GM12873 (cell line): ENCODE results near the gene KLF11.
A peak's percentile ranks its signal among the peaks of the same experiment; 100 is the strongest.

Experiments used
- TF ChIP-seq, protein P1 (sequence below): IDR thresholded peaks from 2 replicates; pipeline ENCODE4 v1.5.1; 2012; ENCODE audit warnings: low read depth, mild to moderate bottlenecking, moderate library complexity, low read length, control low read depth; ENCODE audit not compliant: insufficient read depth; ENCODE audit errors: missing control alignments

KLF11 gene

DNA sequence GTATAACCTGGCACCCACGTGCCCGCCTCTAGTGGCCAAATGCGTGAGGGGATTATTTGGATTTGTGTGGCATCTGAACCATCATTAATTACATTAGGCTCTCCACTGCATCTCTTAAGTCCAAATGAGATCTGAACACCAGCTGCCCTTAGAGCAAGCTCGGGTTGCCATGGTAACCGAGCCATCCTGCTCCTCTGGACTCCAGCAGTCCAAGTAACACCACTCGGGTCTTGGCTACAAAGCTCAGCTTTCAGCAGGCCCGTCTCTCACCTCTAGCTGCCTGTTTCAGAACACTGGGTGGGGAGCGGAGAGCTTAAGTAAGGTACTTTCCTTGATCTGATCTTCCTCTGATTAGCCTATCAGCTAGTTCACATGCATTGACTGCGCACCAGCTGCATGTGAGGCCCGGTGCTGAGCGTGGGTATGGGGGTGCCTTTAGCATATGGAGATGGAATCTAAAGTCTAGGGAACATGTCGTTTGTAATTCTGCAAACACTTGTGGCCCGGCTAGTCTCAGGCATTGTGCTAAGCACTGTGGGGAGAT, 51.0 kb downstream of the KLF11 start:
- TF ChIP-seq, protein P1, sequence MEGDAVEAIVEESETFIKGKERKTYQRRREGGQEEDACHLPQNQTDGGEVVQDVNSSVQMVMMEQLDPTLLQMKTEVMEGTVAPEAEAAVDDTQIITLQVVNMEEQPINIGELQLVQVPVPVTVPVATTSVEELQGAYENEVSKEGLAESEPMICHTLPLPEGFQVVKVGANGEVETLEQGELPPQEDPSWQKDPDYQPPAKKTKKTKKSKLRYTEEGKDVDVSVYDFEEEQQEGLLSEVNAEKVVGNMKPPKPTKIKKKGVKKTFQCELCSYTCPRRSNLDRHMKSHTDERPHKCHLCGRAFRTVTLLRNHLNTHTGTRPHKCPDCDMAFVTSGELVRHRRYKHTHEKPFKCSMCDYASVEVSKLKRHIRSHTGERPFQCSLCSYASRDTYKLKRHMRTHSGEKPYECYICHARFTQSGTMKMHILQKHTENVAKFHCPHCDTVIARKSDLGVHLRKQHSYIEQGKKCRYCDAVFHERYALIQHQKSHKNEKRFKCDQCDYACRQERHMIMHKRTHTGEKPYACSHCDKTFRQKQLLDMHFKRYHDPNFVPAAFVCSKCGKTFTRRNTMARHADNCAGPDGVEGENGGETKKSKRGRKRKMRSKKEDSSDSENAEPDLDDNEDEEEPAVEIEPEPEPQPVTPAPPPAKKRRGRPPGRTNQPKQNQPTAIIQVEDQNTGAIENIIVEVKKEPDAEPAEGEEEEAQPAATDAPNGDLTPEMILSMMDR = no peak

DNA sequence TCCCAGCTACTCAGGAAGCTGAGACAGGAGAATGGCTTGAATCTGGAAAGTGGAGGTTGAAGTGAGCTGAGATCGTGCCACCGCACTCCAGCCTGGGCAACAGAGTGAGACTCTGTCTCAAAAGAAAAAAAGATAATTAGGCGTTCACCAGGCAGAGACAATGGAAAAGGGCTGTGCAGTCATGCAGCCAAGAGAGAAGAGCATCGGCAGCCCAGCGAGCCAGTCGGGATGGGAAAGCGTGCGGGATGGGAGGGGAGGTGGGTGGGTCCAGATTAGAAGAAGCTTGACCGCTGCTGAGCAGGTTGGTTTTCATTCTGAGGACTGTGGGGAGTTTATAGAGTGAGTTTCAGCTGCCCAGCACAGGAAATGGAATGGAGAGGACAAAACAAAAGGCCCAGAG, 51.8 kb downstream of the KLF11 start:
- TF ChIP-seq, protein P1 = no peak

- TF ChIP-seq, protein P1 = no peak
These were observed 53.3 kb downstream of the KLF11 start for GRCh38 chr2:10096641-10097040.

DNA sequence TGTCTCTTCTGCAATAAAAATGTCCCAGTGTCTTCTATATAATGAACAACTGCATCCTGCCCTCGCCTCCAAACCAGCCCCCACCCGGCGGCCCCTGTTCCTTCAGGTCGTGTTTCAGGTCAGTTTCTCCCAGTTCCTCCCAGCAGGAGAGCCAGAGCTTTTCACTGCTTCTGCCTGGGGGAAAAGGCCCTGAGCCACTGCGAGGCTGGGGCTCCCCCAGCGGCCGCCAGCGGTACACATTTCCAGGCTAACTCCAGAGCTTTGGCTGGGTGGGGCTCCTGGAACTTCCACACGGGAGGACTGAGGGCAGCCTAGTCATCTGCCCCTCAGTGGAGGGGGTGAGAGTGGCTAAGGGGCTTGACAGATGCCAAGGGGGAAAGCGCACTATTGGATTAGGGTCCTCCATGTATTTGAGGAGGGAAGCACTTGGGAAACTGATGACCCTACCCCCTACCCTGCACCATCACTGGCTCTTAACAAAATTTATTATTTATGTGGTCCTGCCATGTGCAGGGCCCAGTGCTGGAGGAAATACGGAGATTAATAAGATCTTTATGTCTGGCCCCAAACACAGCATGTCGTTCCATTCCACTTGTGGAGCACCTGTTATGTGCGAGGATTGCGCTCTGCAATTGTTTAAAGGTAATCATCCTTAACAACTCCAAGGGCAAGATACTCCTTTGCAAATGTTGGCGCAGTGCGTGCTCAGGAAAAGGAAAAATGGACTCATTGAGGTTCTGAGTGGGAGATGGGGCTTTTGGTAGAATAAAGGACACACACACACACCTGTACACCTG, 54.2 kb downstream of the KLF11 start:
- TF ChIP-seq, protein P1 = peak; percentile 92

- TF ChIP-seq, protein P1 = no peak
These were observed 58.1 kb downstream of the KLF11 start for GRCh38 chr2:10101491-10101890.

- TF ChIP-seq, protein P1 = no peak
These were observed 59.8 kb downstream of the KLF11 start for GRCh38 chr2:10103179-10103578.
